ENCODE measurements around the gene PITPNC1. TPM values are rescaled to one million over a fixed set of nuclear protein-coding genes. Genes with fewer than 3 reads are reported as not detected.
"Not testable (repeated sequence)": the region's sequence is repeated elsewhere in the genome, so short reads cannot be mapped to it uniquely, and the experiment has no call there.

Gene PITPNC1
- total RNA-seq, 1 donor from 2014 or later, result 15.1 TPM

DNA sequence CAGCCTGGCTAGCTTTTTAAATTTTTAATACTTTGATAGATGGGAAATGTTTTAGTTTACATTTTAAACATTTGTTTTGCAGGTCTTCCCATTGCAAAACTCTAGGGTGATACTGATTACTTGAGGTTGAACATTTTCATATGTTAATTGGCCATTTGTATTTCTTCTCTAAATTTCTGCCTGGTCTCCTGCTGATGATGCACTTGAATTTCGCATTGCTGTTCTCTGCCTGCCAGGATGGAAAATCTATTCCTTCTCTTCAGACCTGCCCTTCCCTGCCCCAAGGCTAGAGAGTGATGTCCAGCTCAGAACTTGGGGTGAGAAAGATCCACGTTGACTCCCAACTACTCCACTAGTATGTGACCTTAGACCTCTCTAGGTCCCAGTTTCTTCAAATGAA lies 134.7 kb downstream of the PITPNC1 start:
- no peak for DNase-seq (ENCODE audit: low read depth in 2 of 2)

- DNase-seq (ENCODE audit: low read depth in 2 of 2), result no peak
Measured at GRCh38 chr17:67514998-67515397, 137.9 kb downstream of the PITPNC1 start.

- no peak for DNase-seq (ENCODE audit: low read depth in 2 of 2)
Measured at GRCh38 chr17:67515490-67516083, 138.5 kb downstream of the PITPNC1 start.

DNA sequence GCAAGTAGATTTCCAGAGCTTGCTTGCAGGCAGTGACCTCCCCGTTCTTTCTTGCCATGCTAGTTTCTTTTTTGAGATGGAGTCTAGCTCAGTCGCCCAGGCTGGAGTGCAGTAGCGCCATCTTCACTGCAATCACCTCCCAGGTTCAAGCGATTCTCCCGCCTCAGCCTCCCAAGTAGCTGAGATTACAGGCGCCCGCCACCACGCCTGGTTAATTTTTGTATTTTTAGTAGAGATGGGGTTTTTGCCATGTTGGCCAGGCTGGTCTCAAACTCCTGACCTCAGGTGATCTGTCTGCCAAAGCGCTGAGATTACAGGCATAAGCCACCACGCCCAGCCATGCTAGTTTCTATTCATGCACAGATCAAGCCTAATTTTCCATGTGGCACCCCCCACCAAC lies 139.5 kb downstream of the PITPNC1 start:
- not testable (repeated sequence) for DNase-seq (ENCODE audit: low read depth in 2 of 2)

DNA sequence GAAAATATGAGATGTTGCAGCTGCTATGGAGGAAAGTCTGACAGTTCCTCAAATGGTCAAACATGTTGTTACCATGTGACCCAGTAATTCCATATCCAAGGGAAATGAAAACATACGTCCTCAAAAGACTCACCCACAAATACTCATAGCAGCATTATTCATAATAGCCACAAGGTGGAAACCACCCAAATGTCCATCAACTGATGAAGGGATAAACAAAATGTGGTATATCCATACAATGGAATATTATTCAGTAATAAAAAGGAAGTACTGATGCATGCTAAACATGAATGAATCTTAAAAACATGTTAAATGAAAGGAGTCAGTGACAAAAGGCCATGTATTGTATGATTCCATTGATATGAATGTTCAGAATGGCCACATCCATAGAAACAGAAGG lies 140.2 kb downstream of the PITPNC1 start:
- DNase-seq (ENCODE audit: low read depth in 2 of 2), result no peak

DNA sequence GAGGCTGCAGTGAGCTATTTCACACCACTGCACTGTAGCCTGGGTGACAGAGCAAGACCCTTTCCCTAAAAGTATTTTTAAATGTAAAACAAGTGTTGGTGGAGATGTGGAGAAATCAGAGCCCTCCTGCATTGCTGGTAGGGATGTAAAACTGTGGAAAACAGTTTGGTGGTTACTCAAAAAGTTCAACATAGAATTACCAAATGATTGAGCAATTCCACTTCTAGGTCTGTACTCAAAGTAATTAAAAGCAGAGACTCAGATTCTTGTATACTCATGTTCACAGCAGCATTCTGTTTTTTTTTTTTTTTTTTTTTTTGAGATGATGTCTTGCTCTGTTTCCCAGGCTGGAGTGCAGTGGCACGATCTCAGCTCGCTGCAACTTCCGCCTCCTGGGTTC lies 141.8 kb downstream of the PITPNC1 start:
- no peak for DNase-seq (ENCODE audit: low read depth in 2 of 2)

- no peak for DNase-seq (ENCODE audit: low read depth in 2 of 2)
Measured at GRCh38 chr17:67519801-67520251, 142.7 kb downstream of the PITPNC1 start.

DNA sequence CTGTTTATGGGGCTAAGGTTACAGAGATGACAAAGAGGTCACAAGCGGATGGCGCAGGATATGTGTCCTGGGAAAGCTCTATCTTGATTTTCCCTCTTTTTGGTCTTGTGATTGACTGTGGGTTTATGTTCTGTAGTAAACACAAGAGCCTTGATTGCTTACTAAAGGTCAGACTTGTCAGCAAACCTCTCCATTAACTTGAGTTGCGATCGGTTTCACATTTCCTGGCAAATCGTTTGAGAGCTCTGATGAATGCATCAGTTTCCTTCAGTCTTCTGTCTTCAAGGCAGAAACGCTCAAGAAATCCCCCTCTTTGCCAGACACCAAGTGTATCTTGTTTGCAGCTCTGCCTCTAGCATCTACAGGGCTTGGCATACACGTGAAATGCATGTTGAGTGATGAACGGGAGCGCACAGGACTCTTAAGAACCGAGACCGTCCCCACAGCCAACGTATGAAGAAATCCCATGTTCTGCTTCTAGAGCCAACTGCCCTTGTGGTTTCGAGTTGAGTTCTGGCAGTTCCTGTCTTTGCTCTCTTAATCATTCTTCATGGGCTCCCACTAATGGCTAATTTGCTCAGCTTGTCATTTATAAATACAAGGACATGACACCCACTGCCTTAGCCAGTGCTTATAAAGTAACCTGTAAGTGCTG lies 143.3 kb downstream of the PITPNC1 start:
- no peak for DNase-seq (ENCODE audit: low read depth in 2 of 2)

- no peak for DNase-seq (ENCODE audit: low read depth in 2 of 2)
Measured at GRCh38 chr17:67520916-67521774, 144.1 kb downstream of the PITPNC1 start.

DNA sequence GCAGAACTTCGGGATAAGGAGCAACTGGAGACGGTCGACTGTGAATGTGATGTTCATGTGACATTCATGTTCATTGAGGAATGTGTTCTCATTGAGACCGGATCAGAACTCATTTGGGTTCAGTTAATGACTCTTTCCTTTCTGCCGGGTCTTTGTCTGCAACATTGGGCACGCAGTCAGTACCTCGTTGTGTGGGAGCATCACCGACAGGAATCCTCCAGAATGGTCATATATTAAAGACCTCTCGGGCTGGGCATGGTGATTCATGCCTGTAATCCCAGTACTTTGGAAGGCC lies 144.6 kb downstream of the PITPNC1 start:
- DNase-seq (ENCODE audit: low read depth in 2 of 2), result no peak

DNA sequence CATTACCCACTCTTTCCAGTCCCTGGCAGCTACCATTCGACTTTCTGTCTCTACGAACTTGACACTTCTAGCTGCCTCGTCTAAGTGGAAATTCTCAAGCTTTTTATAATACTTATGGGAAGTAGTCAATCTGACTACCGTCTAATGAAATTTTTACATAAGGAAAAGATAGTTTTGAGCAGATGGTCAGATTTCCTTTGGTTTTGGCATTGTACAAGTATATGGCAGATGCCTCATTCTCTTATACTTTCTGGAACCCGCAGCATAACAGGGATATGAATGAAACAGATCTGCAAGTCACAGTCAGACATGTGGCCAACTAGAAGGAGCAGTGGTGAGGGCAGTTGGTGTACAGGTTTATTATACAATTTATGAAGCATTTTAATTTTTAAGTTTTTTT lies 146.0 kb downstream of the PITPNC1 start:
- no peak for DNase-seq (ENCODE audit: low read depth in 2 of 2)

GRCh38 chr17:67525239-67526135 lies 148.4 kb downstream of the PITPNC1 start:
- no peak for DNase-seq (ENCODE audit: low read depth in 2 of 2)

- DNase-seq (ENCODE audit: low read depth in 2 of 2), result no peak
Measured at GRCh38 chr17:67526700-67527099, 149.6 kb downstream of the PITPNC1 start.

DNA sequence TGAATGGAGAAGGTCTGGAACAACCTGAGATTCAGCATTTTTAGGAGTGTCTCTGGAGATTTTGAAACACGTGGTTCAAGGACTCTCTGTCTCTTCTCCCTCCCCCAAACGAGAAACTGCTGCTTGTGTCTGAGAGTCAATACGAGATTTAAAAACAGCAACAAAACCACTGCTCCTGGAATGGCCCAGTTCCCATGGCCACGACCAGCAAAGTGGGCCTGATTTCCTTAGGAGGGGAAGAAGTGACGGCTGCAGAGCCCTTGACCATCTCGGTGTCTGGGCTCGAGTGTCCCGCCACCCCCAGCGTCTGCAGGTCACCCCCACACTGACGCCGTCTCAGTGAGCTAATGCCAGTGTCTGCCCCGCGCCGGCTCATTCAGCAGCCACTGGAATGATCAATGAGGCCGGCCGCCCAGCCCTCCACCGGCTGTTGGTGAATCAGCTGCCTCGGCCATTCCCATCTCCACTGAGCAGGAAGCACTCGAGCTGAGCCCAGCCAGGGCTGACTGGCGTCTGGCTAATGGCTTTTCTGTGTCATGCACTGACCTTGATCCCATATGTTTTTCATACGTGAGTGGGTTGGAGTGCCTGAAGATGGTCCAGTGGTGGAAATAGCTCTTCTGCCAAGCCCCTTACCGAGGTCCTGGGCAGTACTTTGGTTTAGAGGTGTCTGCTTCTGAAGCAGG lies 151.8 kb downstream of the PITPNC1 start:
- peak; percentile 89 to 97 for DNase-seq (ENCODE audit: low read depth in 2 of 2)

- no peak for DNase-seq (ENCODE audit: low read depth in 2 of 2)
Measured at GRCh38 chr17:67531291-67531690, 154.2 kb downstream of the PITPNC1 start.

GRCh38 chr17:67532326-67532871 lies 155.3 kb downstream of the PITPNC1 start:
- DNase-seq (ENCODE audit: low read depth in 2 of 2), result no peak

DNA sequence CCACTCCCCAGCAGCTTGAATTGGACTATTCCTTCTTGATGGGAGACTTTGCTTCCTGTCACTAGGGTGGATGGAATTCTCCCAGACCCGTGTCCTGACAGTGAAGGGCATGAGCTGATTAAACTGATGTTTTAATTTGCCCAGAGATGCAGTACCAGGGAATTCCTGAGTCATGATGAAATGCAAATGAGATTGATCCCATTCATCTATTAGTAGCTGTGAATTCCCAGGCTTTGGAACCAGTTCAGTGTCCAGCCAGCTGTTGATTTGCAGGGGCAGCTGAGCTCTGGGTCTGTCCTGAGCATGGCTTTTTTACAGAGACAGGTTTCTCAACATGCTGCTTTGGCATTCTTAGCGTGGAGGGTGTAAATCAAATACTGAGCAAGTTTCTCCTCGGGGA lies 157.9 kb downstream of the PITPNC1 start:
- DNase-seq (ENCODE audit: low read depth in 2 of 2), result no peak

GRCh38 chr17:67542219-67543114 lies 165.4 kb downstream of the PITPNC1 start:
- no peak for DNase-seq (ENCODE audit: low read depth in 2 of 2)

DNA sequence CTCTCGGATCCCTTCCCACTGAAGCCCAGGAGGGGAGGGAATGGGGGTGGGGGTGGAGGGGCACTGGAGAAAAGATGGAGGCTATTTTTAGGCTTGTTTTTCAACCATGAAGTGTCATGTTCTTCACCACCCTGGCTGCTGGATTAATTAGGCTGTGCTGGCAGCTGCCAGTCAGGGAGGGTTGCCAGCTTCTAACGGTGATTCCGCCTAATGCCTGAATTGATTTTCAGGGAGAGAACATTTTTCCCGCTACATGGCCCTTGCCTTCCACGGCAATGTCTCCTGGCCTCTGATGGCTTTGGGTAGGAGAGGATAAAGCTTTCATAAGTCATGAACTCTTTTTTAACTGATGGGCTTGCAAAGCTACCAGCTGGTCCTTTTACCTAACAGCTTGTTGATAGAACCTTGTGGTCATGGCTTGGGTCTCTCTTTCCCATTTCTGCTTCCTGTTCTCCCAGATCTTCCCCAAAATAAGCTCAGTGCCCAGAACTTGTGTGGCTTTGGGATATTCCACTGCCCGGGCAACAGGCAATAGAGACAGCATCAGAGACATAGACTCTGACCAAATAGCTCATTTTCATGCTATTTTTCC lies 167.4 kb downstream of the PITPNC1 start:
- DNase-seq (ENCODE audit: low read depth in 2 of 2), result no peak

Data from dermis microvascular lymphatic vessel endothelial cell (primary cell).